Measurements from ENCODE around the gene FBLIM1.

- no peak for TF ChIP-seq CTCF (IDR thresholded peaks at IDR 0.05)
- no peak for TF ChIP-seq EP300 (IDR thresholded peaks at IDR 0.05)
- peak in 1 of 3 donors; percentile 37 for TF ChIP-seq POLR2AphosphoS5 (IDR thresholded peaks at IDR 0.05)
- no peak for TF ChIP-seq POLR2A (IDR thresholded peaks at IDR 0.05)
These were observed 2.1 kb downstream of the FBLIM1 start for GRCh38 chr1:15760520-15761211.

All from stomach (tissue), 4 donors.